ENCODE results near the gene GLI2.
A peak's percentile ranks its signal among the peaks of the same experiment; 100 is the strongest.

Gene GLI2

GRCh38 chr2:120737340-120738101, 1.9 kb downstream of the GLI2 start:
- peak overlapping the region; percentile 47 for H3K27ac ChIP-seq
- TF ChIP-seq CTCF (conservative IDR thresholded peaks at IDR 0.05) (no peak), ZFX (IDR thresholded peaks at IDR 0.05) (no peak)

- TF ChIP-seq CTCF (conservative IDR thresholded peaks at IDR 0.05), result no peak
- TF ChIP-seq ZFX (IDR thresholded peaks at IDR 0.05), result no peak
- H3K27ac ChIP-seq, result peak overlapping the region; percentile 47
Measured at GRCh38 chr2:120738117-120738516, 2.4 kb downstream of the GLI2 start.

GRCh38 chr2:120738786-120739437, 3.2 kb downstream of the GLI2 start:
- TF ChIP-seq ZFX (IDR thresholded peaks at IDR 0.05) (no peak), CTCF (conservative IDR thresholded peaks at IDR 0.05) (no peak)
- no peak overlapping the region for H3K27ac ChIP-seq

GRCh38 chr2:120739438-120740090, 3.9 kb downstream of the GLI2 start:
- H3K27ac ChIP-seq, result no peak overlapping the region
- no peak for TF ChIP-seq CTCF (conservative IDR thresholded peaks at IDR 0.05)
- TF ChIP-seq ZFX (IDR thresholded peaks at IDR 0.05), result no peak

- no peak overlapping the region for H3K27ac ChIP-seq
- no peak for TF ChIP-seq CTCF (conservative IDR thresholded peaks at IDR 0.05)
- no peak for TF ChIP-seq ZFX (IDR thresholded peaks at IDR 0.05)
Measured at GRCh38 chr2:120740375-120740764, 4.7 kb downstream of the GLI2 start.

GRCh38 chr2:120740765-120741524, 5.3 kb downstream of the GLI2 start:
- no peak overlapping the region for H3K27ac ChIP-seq

More at GRCh38 chr2:120740765-120741524, 5.3 kb downstream of the GLI2 start:
- TF ChIP-seq ZFX (IDR thresholded peaks at IDR 0.05) (no peak), CTCF (conservative IDR thresholded peaks at IDR 0.05) (no peak)
